Retinal pigment epithelial cell (primary cell): ENCODE data around the gene CDK16.

ENCODE experiments used
- DNase-seq: peaks from one replicate; pipeline ENCODE4 v3.0.0-alpha.2; 2010; ENCODE audit warnings: low read depth
- H3K4me3 ChIP-seq: 2 replicates; pipeline ENCODE4 v1.5.1; 2011; ENCODE audit warnings: mild to moderate bottlenecking, low read length, control low read depth, moderate library complexity
- TF ChIP-seq, protein P1 (sequence below): conservative IDR thresholded peaks from 2 replicates; pipeline ENCODE4 v1.5.1; 2011; ENCODE audit warnings: low read depth, low read length, control low read depth, inconsistent platforms

The CDK16 gene

GRCh38 chrX:47217121-47217851 lies 1.2 kb upstream of the CDK16 start:
- TF ChIP-seq, protein P1, sequence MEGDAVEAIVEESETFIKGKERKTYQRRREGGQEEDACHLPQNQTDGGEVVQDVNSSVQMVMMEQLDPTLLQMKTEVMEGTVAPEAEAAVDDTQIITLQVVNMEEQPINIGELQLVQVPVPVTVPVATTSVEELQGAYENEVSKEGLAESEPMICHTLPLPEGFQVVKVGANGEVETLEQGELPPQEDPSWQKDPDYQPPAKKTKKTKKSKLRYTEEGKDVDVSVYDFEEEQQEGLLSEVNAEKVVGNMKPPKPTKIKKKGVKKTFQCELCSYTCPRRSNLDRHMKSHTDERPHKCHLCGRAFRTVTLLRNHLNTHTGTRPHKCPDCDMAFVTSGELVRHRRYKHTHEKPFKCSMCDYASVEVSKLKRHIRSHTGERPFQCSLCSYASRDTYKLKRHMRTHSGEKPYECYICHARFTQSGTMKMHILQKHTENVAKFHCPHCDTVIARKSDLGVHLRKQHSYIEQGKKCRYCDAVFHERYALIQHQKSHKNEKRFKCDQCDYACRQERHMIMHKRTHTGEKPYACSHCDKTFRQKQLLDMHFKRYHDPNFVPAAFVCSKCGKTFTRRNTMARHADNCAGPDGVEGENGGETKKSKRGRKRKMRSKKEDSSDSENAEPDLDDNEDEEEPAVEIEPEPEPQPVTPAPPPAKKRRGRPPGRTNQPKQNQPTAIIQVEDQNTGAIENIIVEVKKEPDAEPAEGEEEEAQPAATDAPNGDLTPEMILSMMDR = no peak
- peak overlapping the region; percentile 32 for H3K4me3 ChIP-seq
- DNase-seq = no peak

- H3K4me3 ChIP-seq = peak overlapping the region; percentile 68
- TF ChIP-seq, protein P1 = no peak
- DNase-seq = peak; percentile 98
These were observed 615 bp upstream of the CDK16 start for GRCh38 chrX:47217852-47218279.

DNA sequence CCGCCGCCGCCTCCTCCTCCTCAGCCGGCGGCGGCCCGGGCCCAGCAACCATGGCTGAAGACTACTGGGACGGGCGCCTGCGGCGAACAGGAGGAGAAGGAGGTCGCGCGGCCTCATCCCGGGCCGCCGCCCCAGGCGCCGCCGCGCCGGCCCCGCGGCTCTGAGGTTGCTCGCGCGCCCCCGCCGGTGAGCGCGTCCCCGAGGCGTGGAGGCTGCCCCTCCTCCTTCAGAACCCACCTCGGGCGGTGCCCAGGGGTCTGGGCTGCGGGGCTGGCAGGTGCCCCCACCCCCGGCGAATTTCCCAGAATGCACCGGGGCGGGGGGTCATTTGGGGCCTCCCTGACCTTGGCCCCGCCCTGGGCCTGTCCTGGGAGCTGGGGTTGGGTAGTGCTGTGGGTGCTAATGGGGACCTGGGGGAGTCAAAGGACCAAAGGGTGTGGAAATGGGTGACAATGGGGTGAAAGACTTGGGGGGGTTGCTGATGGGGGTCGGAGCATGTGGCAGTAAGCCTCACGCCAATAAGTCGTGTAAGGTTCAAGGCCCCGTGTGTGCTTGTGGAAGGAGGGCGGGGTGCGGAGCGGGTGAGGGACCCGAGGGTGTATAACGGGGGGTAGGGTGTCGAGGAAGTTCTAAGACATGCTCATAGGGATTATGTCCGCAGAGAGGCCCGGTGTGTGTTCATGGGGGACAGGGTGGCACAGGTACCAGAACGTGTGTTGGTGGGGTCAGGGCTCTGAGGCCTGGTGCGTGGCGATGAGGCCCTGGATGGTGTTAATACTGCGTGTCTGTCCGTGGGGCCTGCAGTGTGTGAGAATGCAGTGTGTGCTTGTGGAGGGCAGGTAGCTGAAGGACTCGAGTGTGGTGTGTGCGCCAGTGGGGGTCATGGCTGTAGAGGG lies 687 bp downstream of the CDK16 start:
- no peak for DNase-seq

GRCh38 chrX:47221756-47222155 lies 3.3 kb downstream of the CDK16 start:
- H3K4me3 ChIP-seq = no peak overlapping the region
- no peak for DNase-seq
- TF ChIP-seq, protein P1 = no peak

More for the DNA sequence above, 687 bp downstream of the CDK16 start:
- TF ChIP-seq, protein P1 = no peak
- peak overlapping the region; percentile 68 for H3K4me3 ChIP-seq

DNA sequence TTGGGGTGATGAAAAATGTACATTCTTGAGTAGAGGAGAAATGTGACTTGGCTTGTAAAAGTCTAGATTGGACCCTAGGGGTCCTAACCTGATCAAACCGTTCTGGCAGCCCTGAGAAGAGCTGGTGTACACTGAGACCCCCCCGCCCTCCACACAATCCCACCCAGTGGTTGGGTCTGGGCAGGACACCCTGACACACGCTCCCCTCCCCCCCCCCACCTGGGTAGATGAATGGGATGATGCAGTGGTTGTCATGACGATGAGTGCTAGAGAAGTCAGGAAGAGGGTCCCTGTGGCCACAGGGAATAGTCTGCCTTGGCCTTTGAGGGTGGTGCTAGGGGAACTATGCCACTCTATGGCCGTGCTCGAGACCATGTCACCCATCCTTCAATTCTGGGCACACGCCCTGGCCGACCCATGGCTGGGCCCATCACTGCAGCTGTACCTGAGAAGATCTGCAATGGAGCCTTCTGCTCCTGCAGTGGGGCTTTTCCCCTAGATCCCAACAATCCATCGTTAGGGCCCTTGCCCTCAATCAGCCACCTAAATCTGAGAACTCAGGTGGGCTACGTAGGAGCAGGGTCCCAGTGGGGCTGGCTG lies 4.4 kb downstream of the CDK16 start:
- TF ChIP-seq, protein P1 = no peak
- DNase-seq = no peak
- no peak overlapping the region for H3K4me3 ChIP-seq

- DNase-seq = no peak
- H3K4me3 ChIP-seq = no peak overlapping the region
- TF ChIP-seq, protein P1 = no peak
These were observed 5.2 kb downstream of the CDK16 start for GRCh38 chrX:47223476-47224250.
